Measurements from ENCODE around the gene TMEM212. TPM values are rescaled to one million over a fixed set of nuclear protein-coding genes. Genes with fewer than 3 reads are reported as not detected.

Gene TMEM212
- total RNA-seq, 2 donors from 2014 or later: not detected

- no peaks in the 10 kb centered on the region for H3K4me1 ChIP-seq
- no peaks in the 10 kb centered on the region for H3K36me3 ChIP-seq
- DNase-seq (ENCODE audit: low spot score): no peak
- no peak overlapping the region for H3K27ac ChIP-seq
- peaks cover 0 to 6% of the 10 kb centered on the region in 2 donors for H3K9me3 ChIP-seq
- no peaks in the 10 kb centered on the region for H3K27me3 ChIP-seq
- TF ChIP-seq CTCF (IDR thresholded peaks at IDR 0.05): no peak
- no peak overlapping the region for H3K4me3 ChIP-seq
These were observed 45.3 kb downstream of the TMEM212 start for GRCh38 chr3:171888466-171888865.

- Histone ChIP-seq H3K4me1 (no peaks in the 10 kb centered on the region), H3K27ac (no peak overlapping the region), H3K27me3 (no peaks in the 10 kb centered on the region), H3K4me3 (no peak overlapping the region), H3K36me3 (no peaks in the 10 kb centered on the region), H3K9me3 (peaks cover 0 to 6% of the 10 kb centered on the region in 2 donors)
- no peak for TF ChIP-seq CTCF (IDR thresholded peaks at IDR 0.05)
- no peak for DNase-seq (ENCODE audit: low spot score)
These were observed 47.2 kb downstream of the TMEM212 start for GRCh38 chr3:171890398-171890797.

GRCh38 chr3:171892457-171892856 is 49.3 kb downstream of the TMEM212 start:
- DNase-seq (ENCODE audit: low spot score): no peak
- no peak overlapping the region for H3K27ac ChIP-seq
- no peaks in the 10 kb centered on the region for H3K4me1 ChIP-seq
- peaks cover 0 to 6% of the 10 kb centered on the region in 2 donors for H3K9me3 ChIP-seq
- H3K27me3 ChIP-seq: no peaks in the 10 kb centered on the region
- H3K4me3 ChIP-seq: no peak overlapping the region
- no peak for TF ChIP-seq CTCF (IDR thresholded peaks at IDR 0.05)
- no peaks in the 10 kb centered on the region for H3K36me3 ChIP-seq

GRCh38 chr3:171895291-171895690 is 52.1 kb downstream of the TMEM212 start:
- no peaks in the 10 kb centered on the region for H3K36me3 ChIP-seq

GRCh38 chr3:171895900-171896299 is 52.8 kb downstream of the TMEM212 start:
- Histone ChIP-seq H3K27me3 (no peaks in the 10 kb centered on the region), H3K27ac (no peak overlapping the region), H3K36me3 (no peaks in the 10 kb centered on the region), H3K9me3 (no peaks in the 10 kb centered on the region), H3K4me1 (no peaks in the 10 kb centered on the region), H3K4me3 (no peak overlapping the region)
- DNase-seq (ENCODE audit: low spot score): no peak
- no peak for TF ChIP-seq CTCF (IDR thresholded peaks at IDR 0.05)

More at GRCh38 chr3:171895291-171895690, 52.1 kb downstream of the TMEM212 start:
- H3K4me1 ChIP-seq: no peaks in the 10 kb centered on the region
- H3K27me3 ChIP-seq: no peaks in the 10 kb centered on the region
- no peak for TF ChIP-seq CTCF (IDR thresholded peaks at IDR 0.05)
- DNase-seq (ENCODE audit: low spot score): no peak
- H3K9me3 ChIP-seq: no peaks in the 10 kb centered on the region
- H3K27ac ChIP-seq: no peak overlapping the region
- no peak overlapping the region for H3K4me3 ChIP-seq

- Histone ChIP-seq H3K4me3 (no peak overlapping the region), H3K4me1 (no peaks in the 10 kb centered on the region), H3K27me3 (no peaks in the 10 kb centered on the region), H3K27ac (no peak overlapping the region), H3K9me3 (no peaks in the 10 kb centered on the region), H3K36me3 (no peaks in the 10 kb centered on the region)
- no peak for TF ChIP-seq CTCF (IDR thresholded peaks at IDR 0.05)
- DNase-seq (ENCODE audit: low spot score): no peak
These were observed 53.2 kb downstream of the TMEM212 start for GRCh38 chr3:171896316-171896715.

Measured in right atrium auricular region (tissue), 2 donors.